Stimulated activated CD8-positive, alpha-beta memory T cell treated with anti-CD3 and anti-CD28 coated beads, Interleukin-12 subunit alpha, Interleukin-12 subunit beta, amount 100 ng/mL, for 24 hours (primary cell): ENCODE results near the gene ITGA7.

Experiments
- DNase-seq: peaks from one replicate; pipeline ENCODE4 v3.0.0-alpha.2; 2020; ENCODE audit errors: extremely low read depth

ITGA7 gene

GRCh38 chr12:55718624-55719275 lies 11.0 kb upstream of the ITGA7 start:
- DNase-seq = no peak

DNA sequence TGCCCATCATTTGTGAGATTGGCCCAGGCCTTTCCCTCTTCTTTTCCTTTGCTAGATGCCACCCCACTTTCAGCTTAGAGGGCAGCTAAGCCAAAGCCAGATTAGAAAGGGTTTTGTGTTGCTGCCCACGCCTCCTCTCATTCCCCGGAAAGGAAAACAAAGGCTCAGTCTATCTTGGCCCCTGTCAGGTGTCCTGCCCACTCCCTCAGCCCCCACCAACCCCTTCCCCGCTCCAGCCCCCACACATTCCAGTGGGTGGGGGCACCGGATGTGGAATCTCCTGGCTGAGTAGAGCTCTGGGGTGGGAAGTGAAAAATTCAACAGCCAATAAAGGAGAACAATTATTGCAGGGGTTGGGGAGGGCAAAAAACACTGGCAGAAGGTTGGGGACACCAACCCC lies 10.3 kb upstream of the ITGA7 start:
- no peak for DNase-seq

DNA sequence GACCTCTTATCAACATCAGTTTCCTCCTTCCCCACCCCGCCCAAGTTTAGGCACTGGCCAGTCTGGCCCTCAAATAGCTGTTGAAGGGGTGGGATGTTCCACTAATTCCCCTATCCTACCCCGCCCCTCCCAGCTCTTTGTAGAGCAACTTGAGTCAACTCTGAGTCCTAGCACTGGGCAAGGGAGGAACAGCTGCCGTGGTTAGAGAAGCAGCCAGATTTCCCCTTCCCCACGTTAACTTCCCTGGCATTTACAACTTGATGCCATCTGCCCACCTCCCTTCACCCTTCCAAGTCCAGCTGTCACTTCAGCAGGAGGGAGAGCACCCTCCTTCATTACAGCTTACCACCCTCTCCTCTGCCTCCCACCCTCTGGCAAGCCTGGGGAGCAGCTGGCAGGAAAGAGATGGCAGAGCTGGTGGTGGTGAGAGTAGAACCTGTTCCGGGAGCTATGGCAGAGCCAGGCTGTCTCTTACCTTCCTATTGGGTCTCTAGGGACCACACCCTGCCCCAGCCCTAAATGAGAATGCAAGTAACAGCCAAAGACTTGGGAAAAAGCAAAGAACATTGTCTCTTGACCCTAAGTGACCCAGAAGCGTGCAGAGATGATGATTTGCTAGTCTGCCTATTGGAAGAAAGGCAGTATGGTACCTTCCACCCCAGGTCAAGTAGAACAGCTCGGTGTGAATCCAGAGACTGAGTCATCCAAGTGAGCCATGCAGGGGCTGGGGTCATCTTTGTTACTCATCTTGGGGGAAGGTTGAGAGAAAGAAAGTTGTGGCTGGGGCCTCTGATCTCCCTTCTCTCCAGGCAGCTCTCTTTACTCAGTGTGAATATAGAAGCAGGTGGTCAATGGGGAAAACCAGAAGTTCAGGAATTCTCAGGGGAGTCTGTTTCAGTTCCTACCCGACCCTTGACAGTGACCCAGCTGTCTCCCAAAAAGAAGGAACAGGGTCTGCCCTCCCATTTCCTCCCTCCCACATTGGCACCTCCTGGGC lies 9.6 kb upstream of the ITGA7 start:
- no peak for DNase-seq

DNA sequence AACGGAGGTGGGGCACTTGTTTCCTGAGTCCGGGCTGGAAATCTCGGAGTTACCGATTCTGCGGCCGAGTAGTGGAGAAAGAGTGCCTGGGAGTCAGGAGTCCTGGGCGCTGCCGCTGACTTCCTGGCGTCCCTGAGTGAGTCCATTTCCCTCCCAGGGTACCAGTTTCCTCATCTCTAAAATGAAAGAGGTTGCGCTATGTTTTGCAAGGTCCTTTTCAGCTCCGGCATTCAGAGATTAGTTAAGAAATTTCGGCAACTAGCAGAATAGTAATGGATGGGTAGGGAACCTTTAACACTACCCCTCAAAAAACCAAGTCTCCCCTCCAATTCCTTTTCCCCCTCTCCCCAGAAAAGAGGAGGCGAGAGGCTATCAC lies 8.9 kb upstream of the ITGA7 start:
- DNase-seq = no peak

- DNase-seq = peak; percentile 86
Observed at GRCh38 chr12:55715833-55716581, 8.3 kb upstream of the ITGA7 start, which contains the start of gene BLOC1S1. Gene BLOC1S1 (plus strand): TSS chr12:55716046. CDS start chr12:55716052, 6 bp downstream.

GRCh38 chr12:55715169-55715764 lies 7.6 kb upstream of the ITGA7 start:
- DNase-seq = no peak

DNA sequence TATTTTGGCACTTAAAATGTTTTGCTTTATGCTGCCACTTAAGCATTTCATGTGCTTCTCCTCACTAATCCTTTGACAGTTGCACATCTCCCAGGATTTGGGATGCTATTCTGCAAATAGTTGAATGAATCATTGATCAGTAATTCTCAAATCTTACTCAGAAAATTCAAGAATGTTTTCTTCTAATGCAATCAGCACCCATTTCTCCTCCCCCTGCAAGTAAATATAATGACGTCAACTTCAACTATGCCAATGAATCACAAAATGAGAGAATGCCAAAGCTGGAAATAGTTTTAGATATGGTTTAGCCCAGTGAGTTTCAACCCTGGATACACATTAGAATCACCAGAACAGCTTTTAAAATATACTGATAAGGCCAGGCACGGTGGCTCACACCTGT lies 6.0 kb upstream of the ITGA7 start:
- DNase-seq = no peak

- no peak for DNase-seq
Observed at GRCh38 chr12:55712700-55713415, 5.2 kb upstream of the ITGA7 start.

DNA sequence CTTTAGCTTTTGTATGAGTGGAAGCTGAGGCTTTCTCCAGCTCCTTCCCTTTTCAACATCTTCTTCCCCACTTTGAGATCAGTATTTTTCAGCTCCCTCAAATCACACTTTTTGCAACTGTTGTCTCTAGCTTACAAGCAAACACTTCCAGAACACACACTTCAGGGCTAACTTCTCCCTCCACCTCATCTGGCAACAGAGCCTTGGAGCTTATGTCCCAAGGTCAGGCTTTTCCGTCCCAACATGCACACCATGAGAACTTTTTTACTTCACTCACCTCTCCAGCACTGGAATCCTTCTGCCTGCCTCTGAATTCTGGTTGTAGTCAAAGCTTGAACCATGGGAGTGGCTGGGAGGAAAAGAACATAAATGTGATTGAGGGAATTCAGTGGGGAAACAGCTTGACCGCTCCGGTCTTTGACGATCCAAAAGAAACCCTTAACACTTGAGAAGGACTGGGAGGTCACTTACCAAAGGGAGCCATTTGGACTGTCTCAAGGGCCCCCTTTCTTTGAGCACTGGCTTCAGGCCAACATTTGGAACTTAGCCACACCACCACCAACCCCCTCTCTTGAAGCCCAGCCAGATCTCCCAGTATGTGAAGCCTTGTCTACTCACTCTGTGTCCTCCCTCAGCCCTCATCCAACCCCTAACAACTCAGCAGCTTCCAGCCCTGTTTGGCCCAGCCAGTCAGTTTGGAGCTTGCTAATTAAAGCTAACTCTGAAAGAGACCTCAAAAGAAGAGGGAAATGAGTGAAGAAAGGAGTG lies 4.3 kb upstream of the ITGA7 start:
- DNase-seq = no peak

GRCh38 chr12:55708695-55709233 lies 1.1 kb upstream of the ITGA7 start:
- DNase-seq = no peak

GRCh38 chr12:55707219-55707671 lies 459 bp downstream of the ITGA7 start:
- no peak for DNase-seq

- DNase-seq = no peak
Observed at GRCh38 chr12:55706568-55707218, 1.0 kb downstream of the ITGA7 start.

DNA sequence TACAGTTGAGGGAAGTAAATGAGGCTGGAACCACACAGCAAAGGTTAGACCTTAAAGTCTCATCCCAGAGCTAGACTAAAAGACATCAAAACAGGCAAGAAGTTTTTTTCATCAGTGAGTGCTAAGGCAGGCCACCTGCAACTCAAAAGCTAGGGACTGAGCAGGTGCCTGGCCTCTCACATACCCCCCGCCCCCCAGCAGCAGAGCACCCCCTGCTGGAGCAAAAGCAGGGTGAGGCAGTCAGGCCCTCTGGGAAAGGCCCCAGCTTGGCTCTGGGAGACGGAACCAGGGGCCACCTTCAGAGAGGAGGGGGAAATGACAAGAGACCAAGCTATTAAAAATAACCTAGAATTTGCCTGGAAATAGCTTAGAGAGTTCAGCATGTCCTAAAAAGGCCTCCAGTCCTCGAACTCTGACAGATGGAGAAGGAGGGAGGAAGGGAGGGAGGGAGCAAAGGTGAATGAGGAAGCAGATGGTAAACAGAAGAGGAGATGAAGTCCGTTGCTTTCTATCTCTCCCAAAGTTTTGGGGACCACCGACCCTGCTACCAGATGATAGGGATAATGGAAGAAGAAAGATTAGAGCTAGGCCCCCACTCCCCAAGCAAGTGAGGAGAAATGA lies 1.8 kb downstream of the ITGA7 start:
- no peak for DNase-seq

GRCh38 chr12:55704824-55705718 lies 2.6 kb downstream of the ITGA7 start:
- no peak for DNase-seq

GRCh38 chr12:55703901-55704761 lies 3.6 kb downstream of the ITGA7 start:
- no peak for DNase-seq

GRCh38 chr12:55703288-55703687 lies 4.4 kb downstream of the ITGA7 start:
- DNase-seq = no peak

- no peak for DNase-seq
Observed at GRCh38 chr12:55702861-55703260, 4.8 kb downstream of the ITGA7 start.
